Hematopoietic multipotent progenitor cell treated with erythropoietin and hydrocortisone succinate and interleukin-3 and kit ligand, for 17 days (in vitro differentiated cells): ENCODE data around the gene TNK2.
"Not testable (repeated sequence)": the region's sequence is repeated elsewhere in the genome, so short reads cannot be mapped to it uniquely, and the experiment has no call there.

Experiments used
- DNase-seq: peaks from one replicate; pipeline ENCODE4 v3.0.0-alpha.2; 2015; ENCODE audit warnings: low spot score

Gene TNK2

DNA sequence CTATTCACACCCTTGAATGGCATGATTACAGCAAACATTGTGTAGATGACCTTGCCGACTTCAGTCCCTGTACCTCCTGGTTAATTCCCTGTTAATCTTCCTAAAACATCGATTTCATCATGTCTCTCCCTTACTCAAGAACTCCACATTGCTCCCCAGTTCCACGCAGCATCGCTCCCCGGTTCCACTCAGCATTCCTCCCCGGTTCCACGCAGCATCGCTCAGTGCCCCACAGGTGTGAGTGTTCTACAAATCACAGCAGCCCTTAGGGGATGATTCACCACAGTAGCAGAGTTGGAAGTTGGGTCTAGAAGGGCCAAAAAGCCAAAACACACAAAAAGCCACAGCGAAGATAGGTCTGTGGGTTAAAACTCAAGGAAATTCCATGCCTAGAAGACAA, 8.6 kb upstream of the TNK2 start:
- DNase-seq: no peak

DNA sequence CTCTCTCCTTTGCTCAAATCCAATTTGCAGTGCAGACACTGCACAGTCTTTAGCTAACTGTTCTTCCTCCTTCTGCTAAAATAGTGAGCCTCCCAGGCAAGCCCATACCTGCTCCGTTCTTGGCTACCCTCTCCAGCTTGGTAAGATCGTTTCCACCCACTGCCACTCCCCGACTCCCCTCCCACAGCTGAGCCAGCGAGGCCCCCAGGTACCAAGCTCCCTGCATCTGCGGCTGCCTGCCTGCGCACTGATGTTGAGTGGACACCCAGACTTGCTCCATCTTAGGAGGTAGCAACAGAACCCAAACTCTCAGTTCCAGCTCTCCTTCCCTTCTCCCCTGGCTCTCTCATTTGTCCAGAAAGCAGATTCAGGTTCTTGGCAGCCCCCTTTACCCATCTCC, 7.9 kb upstream of the TNK2 start:
- no peak for DNase-seq

DNA sequence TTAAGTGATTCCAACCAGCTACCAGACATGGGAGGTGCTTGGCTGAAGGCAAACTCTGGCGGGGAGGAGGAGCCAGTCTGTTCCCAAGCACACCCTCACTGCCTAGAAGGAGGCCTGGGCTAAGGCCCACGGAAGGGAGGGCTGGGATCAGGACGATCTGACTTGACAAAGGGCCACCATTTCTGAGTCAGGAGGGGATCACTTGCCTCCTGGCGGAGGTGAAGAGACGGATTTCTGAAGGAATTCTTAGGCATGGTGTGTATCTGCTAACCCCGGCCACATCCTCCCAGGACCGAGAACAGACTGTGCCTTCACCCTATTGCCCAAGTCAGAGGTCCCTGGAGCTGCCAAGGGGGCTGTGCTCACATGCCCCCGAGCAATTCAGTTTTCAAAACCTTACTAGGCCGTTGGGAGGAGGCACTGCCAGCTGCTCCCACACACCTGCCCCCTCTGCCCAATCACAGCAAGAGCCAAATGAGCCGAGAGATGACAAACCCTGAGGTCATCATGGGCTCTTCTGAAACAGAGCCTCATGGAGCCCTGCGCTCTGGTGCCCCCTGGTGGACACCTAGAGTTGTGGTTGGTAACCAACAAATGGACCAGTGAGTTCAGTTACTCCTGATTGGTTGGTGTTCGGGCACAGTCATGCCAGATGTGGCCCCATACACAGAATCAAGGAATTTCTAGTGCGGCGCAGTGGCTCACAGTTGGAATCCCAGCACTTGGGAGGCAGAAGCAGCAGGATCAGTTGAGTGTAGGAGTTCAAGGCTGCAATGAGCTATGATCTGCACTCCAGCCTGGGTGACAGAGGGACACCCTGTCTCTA, 6.5 kb upstream of the TNK2 start:
- peak; percentile 97 for DNase-seq

DNA sequence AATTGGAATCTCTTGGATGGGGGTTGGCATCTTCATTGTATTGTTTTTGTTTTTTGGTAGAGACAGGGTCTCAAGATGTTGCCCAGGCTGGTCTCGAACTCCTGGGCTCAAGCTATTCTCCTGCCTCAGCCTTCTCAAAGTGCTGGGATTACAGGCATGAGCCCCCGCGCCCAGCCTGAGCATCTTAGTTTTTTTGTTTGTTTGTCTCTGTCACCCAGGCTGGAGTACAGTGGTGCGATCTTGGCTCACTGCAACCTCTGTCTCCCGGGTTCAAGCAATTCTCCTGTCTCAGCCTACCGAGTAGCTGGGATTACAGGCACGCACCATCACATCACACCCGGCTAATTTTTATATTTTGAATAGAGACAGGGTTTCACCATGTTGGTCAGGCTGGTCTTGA, 5.8 kb upstream of the TNK2 start:
- DNase-seq: not testable (repeated sequence)

DNA sequence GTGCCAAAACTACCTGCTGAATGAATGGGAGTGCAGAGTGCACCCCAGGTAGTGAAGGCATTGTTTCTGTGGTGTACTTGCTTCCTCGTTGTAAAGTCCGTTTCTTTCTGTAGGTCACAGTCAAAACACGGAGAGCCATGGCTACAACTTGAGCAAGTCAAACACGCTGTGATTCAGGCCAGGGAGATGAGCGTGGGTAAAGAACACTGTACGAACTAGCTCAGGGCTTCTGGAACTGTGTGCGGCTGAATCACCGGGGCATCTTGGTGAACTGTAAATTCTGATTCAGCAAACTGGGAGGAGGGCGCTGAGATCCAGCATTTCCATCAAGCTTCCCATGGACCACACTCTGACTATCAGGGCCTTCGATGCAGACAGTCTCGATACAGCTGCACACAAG, 5.0 kb upstream of the TNK2 start:
- DNase-seq: no peak

DNA sequence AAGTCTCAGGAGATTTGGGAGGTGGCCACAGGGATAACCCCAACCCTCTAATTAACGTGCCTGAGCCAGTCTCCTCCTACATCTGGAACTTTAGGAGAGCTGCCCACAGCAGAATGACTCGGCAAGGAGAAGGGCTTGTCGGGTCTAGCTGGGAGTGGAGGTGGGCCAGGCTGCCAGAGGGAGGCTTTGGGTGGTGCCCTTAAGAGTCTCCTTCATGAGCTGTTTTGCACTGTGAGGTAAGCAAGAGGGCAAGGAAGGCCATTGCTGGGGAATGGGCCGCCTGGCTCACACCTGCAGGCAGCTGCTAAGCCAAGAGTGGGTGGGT, 3.6 kb upstream of the TNK2 start:
- DNase-seq: peak; percentile 84

DNA sequence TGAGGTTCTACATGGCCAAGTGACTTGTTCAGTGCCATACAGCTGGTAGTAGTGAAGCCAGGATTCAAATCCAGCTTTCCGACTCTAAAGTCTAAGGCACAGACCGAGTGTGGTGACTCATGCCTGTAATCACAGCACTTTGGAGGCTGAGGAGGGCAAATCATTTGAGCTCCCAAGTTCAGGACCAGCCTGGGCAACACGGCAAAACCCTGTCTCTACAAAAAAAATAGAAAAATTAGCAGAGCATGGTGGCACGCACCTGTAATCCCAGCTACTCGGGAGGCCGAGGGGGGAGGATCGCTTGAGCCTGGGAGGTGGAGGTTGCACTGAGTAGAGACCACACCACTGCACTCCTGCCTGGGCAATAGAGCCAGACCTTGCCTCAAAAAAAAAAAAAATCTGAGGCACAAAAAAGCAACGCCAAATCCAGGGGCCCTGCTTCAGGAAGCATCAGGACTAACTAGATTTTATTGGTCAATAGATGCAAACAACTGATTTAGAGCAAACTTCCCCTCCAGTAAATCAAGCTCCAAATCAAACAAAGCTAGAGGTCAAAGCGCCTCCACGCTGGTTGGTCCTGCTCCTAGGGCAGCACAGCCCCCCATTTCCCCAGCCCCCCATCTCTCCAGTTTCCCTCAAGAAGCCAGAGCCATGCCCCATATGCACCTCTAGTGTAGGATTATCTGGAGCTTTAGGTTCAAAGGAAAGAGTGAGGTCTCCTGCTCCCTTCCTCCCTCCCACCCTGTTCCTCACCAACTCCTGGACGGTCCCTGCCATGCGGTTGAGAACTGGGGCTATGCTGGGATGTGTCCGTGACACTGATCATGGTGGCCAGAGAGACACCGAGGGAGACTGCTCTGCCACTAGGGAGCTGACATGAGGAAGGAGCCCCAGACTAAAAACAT, 2.9 kb upstream of the TNK2 start:
- DNase-seq: no peak

DNA sequence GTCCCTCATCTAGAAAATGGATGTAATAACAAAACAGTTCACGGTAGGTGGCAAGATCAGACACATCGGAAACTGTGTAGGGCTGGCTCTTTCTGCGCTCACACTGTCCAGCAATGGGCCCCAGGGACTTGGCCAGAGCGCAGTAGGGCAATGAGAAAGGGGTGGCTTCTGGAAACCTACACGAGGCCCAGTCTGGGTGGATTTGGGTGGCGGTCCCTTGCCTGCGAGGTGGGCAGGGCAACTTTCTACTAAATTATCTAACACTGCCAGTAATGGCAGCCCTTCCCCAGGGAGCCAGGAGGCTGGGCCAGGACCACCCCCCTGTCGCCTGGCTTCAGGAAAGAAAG, 2.1 kb upstream of the TNK2 start:
- no peak for DNase-seq

DNA sequence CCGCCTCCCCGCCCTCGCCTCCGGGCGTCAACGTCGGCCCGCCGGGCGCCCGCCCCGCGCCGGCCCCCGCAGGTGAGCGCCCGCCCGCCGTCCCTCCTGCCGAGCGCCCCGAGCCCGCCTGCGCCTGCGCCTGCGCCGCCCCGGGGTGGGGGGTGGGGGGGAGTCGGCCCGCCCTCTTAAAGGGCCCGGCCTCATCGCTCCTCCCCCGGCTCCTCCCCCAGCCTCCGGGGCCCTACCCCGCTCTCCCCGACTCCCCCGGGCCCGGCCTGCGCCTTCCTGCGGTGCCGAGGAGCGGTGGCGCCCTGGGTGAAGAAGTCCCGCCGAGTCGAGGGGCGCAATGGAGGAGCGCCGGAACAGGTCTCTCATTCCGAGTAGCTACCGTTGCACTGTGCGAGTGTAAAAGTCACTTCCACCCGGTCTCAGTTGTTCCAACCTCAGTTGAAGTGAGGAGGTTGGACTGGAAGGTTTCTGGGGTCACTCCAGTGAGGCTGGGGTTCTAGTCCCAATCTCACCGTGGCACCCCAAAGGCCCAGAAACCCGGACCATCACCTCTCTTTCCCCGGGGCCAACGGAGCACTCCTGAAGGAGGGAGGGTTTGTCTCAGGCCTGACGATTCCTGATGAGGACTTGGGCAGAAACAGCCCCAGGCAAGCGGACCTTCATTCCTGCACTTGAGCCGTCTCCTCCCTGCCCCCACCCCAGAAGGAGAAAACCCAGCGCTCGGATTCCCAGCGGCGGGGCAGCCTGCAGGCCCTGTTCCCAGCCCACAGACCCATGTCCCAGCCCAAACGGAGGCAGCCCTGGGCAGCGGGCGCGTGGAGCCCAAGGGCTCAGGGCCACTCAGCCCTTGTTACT, 1.5 kb upstream of the TNK2 start:
- peak; percentile 85 for DNase-seq

DNA sequence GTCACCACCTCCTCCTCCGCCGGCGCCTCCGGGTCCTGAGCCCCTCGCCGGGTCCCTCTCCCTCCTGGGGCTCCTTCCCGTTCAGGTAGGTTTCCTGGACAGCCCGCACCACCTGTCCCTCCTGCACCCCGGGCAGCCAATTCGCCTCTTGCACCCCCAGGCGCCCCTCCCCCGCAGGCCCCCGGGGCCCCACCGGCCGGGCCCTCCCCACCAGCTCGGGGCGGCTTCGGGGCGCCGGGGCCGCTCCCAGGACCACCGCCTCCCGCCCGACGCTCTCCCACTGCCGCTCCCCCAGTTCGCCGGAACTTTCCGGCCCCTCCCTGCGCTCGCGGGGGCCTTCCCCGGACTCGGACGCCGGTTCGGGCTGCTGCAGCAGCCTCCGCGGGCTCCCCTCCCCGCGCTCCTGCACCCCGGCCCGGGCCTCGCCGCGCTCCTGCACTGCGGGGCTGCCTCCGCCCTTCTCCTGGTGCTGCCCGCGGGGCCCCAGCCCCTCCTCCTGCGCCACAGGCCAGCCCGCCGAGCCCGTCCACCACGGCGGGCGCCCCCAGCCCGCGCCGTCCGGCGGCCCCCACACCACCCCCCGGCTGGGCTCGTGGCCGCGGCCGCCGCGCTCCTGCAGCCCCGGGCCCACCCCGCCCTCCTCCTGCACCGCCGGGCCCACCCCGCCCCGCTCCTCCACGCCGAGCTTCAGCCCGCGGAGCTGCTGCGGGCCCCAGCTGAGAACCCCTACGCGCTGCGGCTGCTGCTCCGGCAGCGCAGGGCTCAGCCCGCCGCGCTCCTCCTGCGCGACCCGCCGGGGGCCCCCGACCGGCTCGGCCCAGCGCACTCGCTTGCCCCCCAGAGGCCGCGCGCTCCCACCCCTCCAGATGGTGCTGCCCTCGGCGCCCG, 587 bp upstream of the TNK2 start:
- DNase-seq: peak; percentile 46

DNA sequence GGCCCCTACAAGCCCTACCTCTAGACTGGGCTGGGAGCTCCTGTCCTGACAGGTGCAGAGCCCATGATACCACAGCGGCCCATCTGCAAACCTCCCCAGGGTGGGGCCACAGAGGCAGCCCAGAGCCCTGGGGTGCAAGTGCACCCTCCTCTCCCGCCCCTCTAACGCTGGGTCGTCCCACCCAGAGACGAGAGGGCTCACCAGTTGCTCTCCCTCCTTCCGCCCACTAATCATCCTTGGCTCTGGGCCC, 742 bp downstream of the TNK2 start:
- no peak for DNase-seq

DNA sequence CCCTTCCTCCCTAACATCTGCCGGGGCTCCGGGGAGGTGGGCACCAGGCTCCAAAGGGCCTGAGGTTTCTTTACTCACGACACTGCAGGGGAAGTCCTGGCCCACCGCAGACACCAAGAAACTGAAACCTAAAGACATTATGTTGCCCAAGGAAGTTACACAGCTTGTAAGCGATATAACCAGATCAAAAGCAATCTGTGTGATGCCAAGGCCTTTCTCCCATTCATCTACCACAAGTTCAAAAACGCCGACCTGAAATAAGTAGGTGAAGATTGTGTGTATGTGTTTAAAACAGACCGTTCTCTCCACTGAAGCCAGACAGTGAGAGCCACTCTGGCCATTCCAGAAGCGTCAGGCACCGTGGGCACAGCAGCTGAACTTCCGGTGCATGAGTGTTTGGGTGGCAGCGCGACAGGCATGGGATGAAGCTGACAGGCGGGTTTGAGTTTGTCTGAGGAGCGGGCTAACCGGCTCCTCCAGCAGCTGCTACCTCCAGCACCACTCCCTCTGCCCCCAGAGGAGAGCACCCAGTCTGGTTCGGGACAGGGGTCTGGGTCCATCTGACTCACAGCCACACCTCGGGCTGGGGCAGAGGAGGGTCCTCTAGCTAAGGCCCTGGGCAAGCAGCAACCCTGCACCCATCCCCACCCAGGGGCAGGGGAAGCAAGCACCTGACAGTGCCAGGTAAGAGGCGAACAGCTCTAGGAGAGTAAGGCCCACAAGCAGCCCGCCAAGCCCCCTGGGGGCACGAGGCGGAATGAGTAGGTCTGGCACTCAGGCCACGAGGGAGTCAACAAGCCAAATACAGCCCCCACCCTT, 1.3 kb downstream of the TNK2 start:
- DNase-seq: peak; percentile 71

DNA sequence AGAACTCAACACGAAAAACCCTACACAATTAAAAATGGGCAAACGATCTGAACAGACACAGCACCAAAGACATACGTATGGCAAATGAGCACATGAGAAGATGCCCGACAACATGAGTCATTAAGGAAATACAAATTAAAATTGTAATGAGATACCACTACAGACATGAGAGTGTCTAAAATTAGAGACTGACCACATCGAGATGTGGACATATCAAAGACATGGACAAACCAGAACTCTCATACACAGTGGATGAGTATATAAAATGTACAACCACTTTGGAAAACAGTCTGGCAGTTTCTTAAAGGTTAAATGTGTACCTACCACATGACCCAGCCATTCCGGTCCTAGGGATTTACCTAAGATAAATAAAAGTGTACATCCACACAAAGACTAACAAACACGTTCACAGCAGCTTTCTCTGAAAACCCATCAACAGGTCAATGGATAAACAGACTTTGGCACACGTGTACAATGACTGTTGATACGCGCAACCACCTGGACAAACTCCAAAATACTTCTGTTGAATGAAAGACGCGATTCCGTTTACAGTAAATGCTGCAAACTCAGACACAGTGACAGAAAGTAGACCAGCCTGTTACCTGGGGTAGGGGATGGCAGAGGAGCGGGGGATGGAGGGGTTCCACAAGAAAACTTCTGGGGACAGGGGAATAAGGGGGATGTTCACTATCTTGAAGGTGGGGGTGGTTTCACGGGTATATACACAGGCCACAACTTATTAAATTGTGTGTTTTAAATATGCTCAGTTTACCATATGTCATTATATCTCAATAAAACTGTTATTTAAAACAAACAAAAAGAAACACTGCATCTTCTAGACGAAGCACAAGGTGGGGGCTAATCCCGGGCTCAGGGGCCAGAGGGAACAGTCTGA, 2.1 kb downstream of the TNK2 start:
- DNase-seq: peak; percentile 68

DNA sequence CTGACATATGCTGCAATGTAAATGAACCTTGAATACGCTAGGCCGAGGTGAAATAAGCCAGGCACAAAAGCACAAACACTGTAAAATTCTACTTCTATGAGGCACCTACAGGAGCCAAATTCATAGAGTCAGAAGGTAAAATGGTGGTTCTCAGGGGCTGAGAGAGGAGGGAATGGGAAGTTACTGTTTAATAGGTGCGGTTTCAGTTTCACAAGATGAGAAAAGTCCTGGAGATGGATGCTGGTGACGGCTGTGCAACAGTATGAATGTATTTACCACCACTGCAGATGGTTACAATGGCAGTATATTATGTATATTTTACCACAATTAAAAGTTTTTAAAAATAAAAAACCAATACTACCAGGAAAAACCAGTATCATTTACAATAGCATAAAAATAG, 4.0 kb downstream of the TNK2 start:
- no peak for DNase-seq

DNA sequence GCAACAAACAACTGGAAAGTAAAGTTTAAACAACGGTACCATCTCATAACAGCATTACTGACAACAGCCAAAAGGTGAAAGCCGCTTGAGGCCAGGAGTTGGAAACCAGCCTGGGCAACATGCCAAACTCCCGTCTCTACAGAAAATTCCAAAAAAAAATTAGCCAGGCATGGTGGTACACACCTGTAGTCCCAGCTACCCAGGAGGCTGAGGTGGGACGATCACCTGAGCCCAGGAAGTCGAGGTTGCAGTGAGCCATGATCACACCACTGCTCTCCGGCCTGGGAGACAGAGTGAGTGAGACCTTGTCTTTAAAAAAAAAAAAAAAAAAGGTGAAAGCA, 4.4 kb downstream of the TNK2 start:
- no peak for DNase-seq

DNA sequence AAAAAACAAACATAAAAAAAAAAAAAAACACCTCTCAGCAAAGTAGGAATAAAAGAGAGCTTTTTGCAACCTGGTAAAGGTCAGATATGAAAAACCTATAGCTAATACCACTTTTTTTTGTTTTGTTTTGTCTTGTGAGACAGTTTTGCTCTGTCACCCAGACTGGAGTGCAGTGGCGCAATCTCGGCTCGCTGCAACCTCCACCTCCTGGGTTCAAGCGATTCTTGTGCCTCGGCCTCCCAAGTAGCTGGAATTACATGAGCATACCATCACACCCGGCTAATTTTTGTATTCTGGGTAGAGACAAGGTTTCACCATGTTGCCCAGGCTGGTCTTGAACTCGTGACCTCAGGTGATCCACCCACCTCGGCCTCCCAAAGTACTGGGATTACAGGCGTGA, 5.7 kb downstream of the TNK2 start:
- DNase-seq: not testable (repeated sequence)

DNA sequence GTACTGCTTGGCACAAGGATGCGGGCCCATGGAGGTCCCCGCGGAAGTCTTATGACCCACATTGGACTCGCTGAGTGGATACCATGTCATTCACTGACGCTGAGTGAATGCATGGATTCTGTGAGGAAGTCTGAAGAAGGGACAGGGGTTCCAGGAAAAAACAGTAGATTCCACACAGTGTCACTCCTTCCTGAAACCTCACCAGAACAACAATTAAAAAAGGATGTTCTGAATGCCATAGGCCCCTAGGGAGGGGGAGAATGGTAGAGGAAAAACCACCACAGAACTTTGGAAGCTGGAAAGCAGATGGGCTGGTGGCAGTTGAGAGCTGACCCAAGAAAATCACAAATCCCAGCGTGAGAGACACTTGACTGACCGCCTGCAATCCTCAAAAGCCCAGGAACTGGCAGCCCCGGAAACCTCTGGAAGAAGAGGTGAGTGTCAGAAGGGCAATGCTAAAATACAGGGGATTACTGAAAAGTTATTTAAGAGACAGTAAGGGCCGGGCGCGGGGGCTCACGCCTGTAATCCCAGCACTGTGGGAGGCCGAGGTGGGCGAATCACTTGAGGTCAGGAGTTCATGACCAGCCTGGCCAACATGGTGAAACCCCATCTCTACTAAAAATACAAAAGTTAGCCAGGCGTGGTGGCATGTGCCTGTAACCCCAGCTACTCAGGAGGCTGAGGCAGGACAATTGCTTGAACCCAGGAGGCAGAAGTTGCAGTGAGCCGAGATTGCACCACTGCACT, 6.3 kb downstream of the TNK2 start:
- not testable (repeated sequence) for DNase-seq

DNA sequence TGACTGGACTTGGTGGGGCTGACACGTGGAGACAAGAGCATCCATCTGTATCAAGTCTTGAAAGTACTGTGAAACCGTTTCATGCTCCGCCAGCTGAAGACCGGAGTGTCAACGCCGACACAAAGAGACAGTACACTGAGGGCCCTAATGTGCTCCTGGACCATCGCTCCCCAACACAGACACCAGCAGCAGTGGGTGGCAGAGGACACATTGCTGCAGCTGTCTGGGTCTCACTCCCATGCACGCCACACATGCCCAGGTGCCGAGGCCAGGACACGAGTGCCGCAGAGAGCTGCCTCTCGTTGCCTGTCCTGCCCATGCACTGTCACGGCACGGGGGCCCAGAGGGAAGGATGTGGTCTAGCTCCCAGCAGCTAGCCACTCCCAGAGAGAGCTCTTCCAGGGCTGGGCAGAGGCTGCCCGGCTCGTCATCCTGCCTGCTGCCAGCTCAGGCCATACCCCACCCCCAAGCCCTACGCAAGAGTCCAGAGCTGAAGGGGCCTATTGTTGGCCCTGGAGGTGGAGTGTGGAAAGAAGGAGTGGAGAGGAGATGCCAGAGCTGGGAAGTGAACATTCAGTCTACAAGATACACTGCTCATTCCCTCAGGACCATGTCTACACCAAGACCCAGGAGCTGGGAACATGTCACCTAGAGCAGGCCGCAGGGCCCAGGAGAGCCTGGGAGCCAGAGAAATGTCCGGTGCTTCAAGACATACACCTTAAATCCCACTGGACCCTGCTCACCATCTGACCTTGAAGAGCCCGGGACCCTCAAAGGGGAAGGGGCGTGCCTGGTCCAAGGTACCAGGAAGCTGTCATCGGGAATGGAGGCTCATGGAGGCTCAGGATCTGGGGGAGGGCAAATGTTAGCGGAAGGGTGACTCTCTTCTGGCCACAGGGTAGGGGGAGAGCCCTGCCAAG, 7.7 kb downstream of the TNK2 start:
- DNase-seq: no peak
